GM21576 (cell line): ENCODE data around the gene PHTF2.
A peak's percentile ranks its signal among the peaks of the same experiment; 100 is the strongest.
"Not testable (repeated sequence)": the region's sequence is repeated elsewhere in the genome, so short reads cannot be mapped to it uniquely, and the experiment has no call there.

Experiments
- ATAC-seq: cut with Tn5 transposase; IDR thresholded peaks from one replicate; pipeline ENCODE4 v1.9.1; 2021; ENCODE audit warnings: mild to moderate bottlenecking, moderate library complexity; ENCODE audit not compliant: unreplicated experiment

PHTF2 gene

DNA sequence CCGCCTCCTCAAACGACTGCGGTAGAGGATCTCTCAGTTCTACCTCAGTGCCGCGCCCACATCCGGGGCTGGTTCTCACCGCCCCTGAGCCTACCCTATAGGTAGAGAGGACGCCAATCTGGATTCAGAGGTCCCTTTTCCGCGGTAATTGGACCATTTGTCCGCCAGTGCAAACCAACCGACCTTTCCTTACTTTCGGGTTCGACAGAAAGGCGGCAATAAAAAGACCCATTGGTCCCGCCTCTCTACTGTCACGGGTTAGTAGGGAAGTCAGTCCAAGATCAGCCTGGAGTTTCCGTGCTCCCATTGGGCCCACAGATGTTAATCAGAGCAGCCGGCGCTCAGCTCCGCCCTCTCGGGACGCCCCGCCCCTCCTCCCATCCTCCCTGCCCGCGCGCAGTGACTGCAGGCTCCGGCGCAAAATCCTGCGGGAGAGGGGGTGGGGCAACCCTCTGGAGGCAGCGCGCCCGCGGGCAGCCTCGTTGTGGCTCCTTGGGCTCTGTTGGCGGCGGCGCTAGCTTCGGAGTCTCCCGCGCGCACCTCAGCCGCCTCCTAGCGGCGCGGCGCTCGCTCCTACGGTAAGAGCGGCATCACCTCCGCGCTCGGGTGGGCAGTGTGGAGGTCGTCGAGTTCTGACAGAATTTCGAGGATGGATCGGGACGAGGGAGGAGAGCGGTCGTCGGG lies at the start of gene PHTF2, which contains the start of gene TMEM60:
PHTF2 (plus strand) TSS at position 380 of the 684 bp plus-strand sequence.
TMEM60 (minus strand) TSS at position 41 of the 684 bp plus-strand sequence. CDS start 4,061 bp downstream, outside the sequence.
- ATAC-seq: peak; percentile 88

DNA sequence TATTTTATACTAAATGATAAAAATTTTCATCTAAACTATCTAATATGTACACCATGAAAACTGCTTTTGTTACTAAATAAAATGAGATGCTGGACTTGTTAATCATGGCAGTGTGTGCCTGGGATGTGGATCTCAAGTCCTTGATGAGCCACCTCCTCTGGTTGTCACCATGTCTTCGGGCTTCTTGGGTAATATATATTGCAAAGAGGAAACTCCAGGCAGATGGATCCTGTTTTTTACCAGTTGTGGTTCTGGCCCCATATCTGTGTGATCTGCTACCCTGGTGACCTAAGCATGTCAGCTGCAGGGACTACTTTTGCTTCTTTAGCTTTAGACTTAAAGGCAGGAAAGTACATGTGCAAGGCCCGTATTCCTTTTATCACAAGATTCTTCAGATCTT lies 46.6 kb upstream of the PHTF2 start:
- ATAC-seq: no peak

DNA sequence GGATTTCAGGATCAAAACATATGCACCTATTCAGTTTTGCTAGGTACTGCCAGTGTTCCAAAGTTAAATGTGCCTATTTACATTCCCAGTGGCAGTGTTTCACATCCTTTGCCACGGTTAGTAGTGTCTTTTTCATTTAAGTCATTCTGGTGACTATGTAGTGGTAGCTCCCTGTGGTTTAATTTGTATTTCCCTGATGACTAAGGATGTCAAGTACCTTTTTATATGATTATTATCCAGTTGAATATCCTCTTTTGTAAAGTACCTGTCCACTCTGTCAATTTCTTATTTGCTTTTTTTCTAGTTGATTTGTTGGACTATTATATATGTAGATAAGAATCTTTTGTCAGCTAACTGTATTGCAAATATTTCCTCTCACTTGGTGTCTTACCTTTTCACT lies 45.4 kb upstream of the PHTF2 start:
- ATAC-seq: no peak

- ATAC-seq: peak; percentile 90
Measured at GRCh38 chr7:77757589-77757988, 41.0 kb upstream of the PHTF2 start.

GRCh38 chr7:77759294-77759889 lies 39.2 kb upstream of the PHTF2 start:
- no peak for ATAC-seq

DNA sequence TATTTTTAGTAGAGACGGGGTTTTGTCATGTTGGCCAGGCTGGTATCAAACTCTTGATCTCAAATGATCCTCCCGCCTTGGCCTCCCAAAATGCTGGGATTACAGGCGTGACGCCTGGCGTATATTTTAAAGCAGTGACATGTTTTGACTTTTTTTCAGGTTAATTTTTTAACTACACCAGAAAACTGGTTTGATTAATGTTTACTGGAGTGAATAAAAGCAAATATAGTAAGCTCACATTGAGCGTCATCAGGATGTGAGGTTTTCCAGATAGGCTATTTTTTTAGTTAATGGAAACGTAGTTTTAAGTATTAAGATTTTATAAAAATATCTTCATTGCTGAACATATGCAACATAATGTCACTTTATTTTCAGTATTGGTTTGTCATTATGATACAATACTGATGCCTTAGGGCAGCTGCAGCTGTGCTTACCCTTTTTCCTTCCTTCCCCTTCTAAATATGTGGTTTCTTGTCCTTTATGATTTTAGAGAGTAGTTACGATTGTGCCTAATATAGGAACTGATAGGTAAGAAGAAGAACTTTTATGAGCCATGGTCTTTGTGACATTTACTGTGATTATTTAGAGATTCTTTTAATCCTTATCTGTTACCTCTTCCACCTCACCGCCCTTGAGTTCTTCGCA lies 37.6 kb upstream of the PHTF2 start:
- no peak for ATAC-seq

DNA sequence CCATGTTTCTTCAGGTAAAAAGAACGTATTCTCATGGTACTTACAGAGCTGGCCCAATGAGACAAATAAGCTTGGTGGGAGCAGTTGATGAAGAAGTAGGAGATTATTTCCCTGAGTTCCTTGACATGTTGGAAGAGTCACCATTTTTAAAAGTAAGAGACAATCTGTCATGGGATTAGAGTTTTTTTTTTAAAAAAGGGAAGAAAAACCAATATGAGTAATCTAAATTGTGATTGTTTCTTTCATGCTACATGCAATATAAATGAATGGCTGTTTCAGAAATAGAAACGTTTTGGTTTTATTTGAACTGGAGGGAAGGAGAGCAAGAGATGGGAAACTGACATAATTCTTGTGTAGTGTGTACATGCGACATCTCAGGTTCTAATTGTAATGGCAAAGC lies 33.1 kb upstream of the PHTF2 start:
- no peak for ATAC-seq

DNA sequence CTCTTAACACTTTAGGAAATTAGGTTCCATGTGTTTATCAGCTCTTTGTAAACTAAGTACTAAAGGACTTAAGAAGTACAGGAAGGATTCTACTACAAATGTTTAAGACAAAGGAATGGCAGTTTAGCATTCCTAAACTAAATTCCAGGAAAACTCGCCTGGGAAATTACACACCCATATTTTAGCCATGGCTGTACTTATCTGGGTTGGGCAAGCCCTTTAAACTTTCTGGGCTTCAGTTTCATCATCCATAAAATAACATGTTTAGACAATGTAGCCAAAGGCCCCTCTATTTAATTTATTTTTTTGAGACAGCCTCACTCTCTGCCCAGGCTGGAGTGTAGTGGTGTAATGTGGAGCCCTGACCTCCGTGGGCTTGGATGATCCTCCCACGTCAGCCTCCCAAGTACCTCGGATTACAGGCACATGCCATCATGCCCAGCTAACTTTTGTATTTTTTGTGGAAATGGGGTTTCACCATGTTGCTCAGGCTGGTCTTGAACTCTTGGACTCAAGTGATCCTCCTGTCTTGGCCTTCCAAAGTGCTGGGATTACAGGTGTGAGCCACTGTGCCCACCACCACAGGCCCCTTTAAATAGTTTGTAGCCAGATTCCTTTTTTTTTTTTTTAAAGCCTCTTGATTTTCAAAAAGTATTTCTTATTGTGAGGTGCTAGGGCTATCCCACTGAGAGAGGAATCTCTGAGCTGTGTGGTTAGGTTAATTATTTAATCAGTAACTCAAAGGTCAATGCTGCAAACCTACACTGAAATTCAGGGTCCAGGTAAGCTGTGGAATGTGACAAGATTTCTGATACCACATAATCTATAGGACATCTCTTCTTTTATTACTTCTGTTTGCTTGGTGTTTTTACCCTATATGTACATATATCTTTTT lies 32.4 kb upstream of the PHTF2 start:
- ATAC-seq: no peak

DNA sequence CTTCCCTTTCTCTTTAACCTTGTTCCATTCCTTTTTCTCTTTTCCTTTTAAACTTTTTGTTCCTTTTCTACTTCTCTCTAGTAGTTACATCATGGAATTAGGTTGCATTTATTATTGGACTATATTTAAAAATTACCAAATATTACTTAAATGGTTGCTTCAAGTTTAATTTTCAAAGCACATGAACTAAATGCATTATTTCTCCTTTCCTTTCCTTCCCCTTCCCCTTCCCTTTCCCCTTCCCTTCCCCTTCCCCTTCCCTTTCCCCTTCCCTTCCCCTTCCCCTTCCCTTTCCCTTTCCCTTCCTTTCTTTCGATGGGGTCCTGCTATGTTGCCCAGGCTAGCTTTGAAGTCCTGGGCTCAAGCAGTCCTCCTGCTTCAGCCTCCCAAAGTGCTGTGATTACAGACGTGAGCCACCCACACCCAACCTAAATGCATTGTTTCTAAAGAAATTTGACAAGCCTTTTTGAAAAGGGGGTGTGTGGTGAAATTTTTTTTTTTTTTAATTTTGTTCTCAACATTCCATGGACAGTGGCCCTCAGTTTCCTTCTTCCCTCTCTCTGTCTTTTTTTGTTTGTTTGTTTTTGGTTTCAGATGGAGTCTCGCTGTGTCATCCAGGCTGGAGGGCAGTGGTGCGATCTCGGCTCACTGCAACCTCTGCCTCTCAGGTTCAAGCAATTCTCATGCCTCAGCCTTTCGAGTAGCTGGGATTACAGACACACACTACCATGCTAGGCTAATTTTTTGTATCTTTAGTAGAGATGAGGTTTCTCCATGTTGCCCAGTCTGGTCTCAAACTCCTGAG lies 31.6 kb upstream of the PHTF2 start:
- no peak for ATAC-seq

GRCh38 chr7:77770316-77770715 lies 28.3 kb upstream of the PHTF2 start:
- ATAC-seq: no peak

DNA sequence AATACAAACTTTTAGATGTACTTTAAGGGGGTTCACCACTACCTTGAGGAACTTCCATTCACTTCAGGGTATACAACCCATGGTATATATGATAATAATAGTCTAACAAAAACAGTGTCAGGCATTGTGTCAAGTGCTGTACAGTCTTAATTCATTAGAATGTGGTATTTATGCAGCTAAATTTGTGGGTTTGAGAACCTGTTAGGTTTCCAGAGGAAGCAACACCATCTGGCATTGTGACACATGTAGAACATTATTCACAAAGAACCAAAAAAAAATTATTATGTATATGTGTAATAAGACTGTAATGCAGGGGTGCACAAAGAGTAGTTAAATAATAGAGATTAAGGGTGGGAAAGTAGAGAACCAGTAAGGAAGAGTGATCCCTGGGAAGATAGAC lies 26.7 kb upstream of the PHTF2 start:
- ATAC-seq: no peak

- ATAC-seq: no peak
Measured at GRCh38 chr7:77778535-77778934, 20.0 kb upstream of the PHTF2 start.

DNA sequence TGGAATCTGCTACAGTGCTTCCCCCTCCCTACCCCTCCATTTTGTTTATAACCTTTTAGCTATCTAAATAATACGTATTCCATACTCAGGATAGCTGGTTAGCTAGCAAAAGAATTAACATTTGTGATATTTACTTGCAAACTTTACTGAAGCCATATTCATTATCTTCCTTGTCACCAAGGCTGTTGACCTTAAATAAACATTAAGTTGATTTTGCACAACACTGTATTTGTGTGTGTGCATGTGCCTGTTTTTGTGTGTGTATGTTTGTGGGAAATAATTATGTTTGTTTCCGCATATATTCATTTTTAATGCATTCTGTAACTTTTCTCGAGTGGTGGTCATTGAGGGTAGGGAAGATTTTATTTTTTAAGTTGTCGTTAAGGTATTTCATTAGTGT lies 16.2 kb upstream of the PHTF2 start:
- ATAC-seq: no peak

DNA sequence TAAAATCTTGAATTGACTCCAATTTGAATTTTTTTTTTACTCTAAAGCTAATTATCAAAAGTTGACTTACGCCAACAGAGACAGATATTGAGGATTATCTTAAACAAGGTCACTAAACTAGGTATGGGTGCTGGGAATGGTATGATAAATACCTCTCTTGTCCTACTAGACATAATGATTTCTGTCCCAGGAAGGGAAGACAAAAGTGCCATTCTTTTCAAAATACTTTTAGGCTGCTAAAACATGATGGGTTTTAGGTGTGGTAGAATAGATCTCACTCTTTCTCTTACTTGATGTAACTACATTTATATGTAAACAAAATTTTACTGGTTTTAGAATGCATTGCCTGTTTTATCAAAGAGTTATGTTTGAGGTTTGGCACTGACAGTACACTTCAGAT lies 15.5 kb upstream of the PHTF2 start:
- ATAC-seq: no peak

DNA sequence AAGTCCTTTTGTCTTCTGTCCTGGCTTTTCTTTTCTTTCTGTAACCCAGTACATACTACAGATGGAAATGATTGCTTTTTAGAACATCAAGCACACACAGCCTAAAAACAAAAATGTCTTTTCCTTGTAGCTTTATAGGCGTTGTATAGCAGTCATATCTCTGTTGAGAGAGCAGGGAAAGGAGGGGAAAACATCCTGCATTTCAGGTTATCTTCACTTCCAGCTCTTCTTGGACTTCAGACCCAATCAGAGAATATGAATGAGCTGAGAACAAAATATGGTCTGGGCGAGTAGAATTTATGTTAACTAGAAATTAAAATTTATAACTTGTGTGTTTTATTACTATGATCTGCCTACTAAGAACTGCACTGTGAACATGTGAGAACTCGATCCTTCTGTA lies 15.0 kb upstream of the PHTF2 start:
- no peak for ATAC-seq

- ATAC-seq: not testable (repeated sequence)
Measured at GRCh38 chr7:77784426-77784825, 14.1 kb upstream of the PHTF2 start.

- no peak for ATAC-seq
Measured at GRCh38 chr7:77786018-77786417, 12.6 kb upstream of the PHTF2 start.

DNA sequence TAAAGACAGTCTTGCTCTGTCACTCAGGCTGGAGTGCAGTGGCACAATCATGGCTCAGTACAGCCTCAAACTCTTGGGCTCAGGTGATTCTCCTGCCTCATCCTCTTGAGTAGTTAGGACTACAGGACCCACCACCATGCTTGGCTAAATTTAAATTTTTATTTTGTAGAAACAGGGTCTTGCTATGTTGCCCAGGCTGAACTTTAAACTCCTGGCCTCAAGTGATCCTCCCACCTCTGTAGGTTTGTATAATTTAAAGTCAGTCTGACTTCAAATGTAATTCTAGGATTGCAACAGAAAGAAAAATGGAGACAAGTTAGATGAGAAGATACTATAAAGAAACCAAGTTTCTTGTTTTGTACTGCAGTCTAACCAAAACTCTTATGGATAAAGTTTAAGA lies 11.8 kb upstream of the PHTF2 start:
- no peak for ATAC-seq

GRCh38 chr7:77788327-77788902 lies 10.2 kb upstream of the PHTF2 start:
- no peak for ATAC-seq

DNA sequence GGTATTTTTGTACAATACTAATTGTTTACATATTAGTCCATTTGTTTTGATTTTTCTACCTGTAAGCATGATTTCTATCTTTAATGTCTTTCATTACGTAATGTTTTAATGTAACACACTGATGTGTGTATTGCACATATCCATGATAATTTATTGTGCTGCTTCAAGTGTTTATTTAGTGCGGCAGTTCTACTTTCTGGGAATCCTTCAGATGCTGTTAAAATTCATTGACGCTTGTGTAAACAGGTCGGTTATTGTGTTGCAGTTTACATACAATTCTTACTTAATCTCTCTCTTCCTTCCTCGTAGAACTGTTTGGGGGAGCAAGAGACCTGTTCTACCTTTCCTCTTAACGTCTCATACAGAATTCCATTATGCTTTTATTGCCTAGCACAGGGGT lies 7.2 kb upstream of the PHTF2 start:
- no peak for ATAC-seq
